K562 (cell line): ENCODE data around the gene SLAIN2. TPM values are rescaled to one million over a fixed set of nuclear protein-coding genes. Genes with fewer than 3 reads are reported as not detected.

ENCODE experiments used
- ATAC-seq: fragments of 200-7000 bp; cut with Tn5 transposase; 3 replicates; pipeline ENCODE4 v1.9.1; 2020; ENCODE audit warnings: moderate library complexity
- BruUV-seq: library from RNA; stranded (reverse); fragments of 400-500 nt; replicated peaks from 2 replicates; lab custom pipeline; 2021; lab: Mats Ljungman, UMichigan
- CTCF ChIA-PET: fragments of 300-600 bp; formaldehyde crosslinking; extraction: SDS; loops from one replicate; lab custom pipeline; 2021; ENCODE audit warnings: low intra/inter-chr PET ratio; lab: Yijun Ruan, JAX
- POLR2A ChIA-PET: fragments of 300-600, 350-650 bp; sonication (Branson Sonifier 250); formaldehyde crosslinking; extraction: SDS; loops from one replicate; lab custom pipeline; 2021; ENCODE audit warnings: antibody characterized with exemption, inconsistent platforms; lab: Yijun Ruan, JAX
- DNase-seq, 4 experiments: peaks; one replicate each; pipeline versions ENCODE4 v3.0.0 to v3.0.0-alpha.2; 2011 to 2018; ENCODE audit warnings: low spot score in 3 of 4, mixed read lengths in 3 of 4; ENCODE audit errors: extremely low read depth in 1 of 4
- FAIRE-seq: peaks from 2 replicates; lab custom pipeline; 2011; peaks lifted over from hg19 to GRCh38; lab: Jason Lieb, UNC
- H2AFZ ChIP-seq: 2 replicates; pipeline ENCODE4 v1.6.0; 2011; ENCODE audit warnings: low read depth, low read length, control low read depth, inconsistent platforms
- H3K27ac ChIP-seq: fragments of 200-600 bp; 3 replicates; pipeline ENCODE4 v1.8.0; 2011; ENCODE audit warnings: low read depth, mild to moderate bottlenecking, control low read depth, inconsistent platforms, low read length, moderate library complexity, mixed read lengths; ENCODE audit errors: extremely low read depth
- H3K27me3 ChIP-seq, 2 experiments: fragments of 300-600 bp in 1 of 2; 2 replicates in 1 of 2; 3 replicates in 1 of 2; pipeline versions ENCODE4 v1.6.0 to v1.8.0; 2011; ENCODE audit warnings: inconsistent platforms in 2 of 2, low read length in 2 of 2, mild to moderate bottlenecking in 1 of 2, mixed read lengths in 1 of 2, moderate library complexity in 1 of 2; ENCODE audit not compliant: control insufficient read depth in 2 of 2, insufficient read depth in 2 of 2
- H3K36me3 ChIP-seq: fragments of 300-600 bp; 3 replicates; pipeline ENCODE4 v1.8.0; 2011; ENCODE audit warnings: mild to moderate bottlenecking, low read length, inconsistent platforms; ENCODE audit not compliant: control insufficient read depth, insufficient read depth
- H3K4me1 ChIP-seq, 2 experiments: fragments of 200-600 bp in 1 of 2; replicated peaks in 1 of 2; 2 replicates in 1 of 2; 3 replicates in 1 of 2; pipeline versions ENCODE4 v1.5.1 to v1.8.0; 2011; ENCODE audit warnings: inconsistent platforms in 2 of 2, low read length in 2 of 2, mild to moderate bottlenecking in 1 of 2, mixed read lengths in 1 of 2, moderate library complexity in 1 of 2; ENCODE audit not compliant: control insufficient read depth in 2 of 2, insufficient read depth in 2 of 2
- H3K4me2 ChIP-seq: 2 replicates; pipeline ENCODE4 v1.6.1; 2011; ENCODE audit warnings: low read length, control low read depth, inconsistent platforms, mixed read lengths; ENCODE audit not compliant: insufficient read depth
- H3K4me3 ChIP-seq: fragments of 200-600 bp; sonication (generic), shearing (Covaris generic); 2 replicates; pipeline ENCODE4 v1.5.1; 2016; ENCODE audit warnings: control low read depth, inconsistent platforms
- H3K79me2 ChIP-seq: fragments of 200-600 bp; 3 replicates; pipeline ENCODE4 v1.8.0; 2011; ENCODE audit warnings: low read length, inconsistent platforms; ENCODE audit not compliant: control insufficient read depth, insufficient read depth
- H3K9ac ChIP-seq, 2 experiments: 2 replicates each; pipeline versions ENCODE4 v1.6.0 to v1.6.1; 2011; ENCODE audit warnings: low read depth in 2 of 2, low read length in 2 of 2, control low read depth in 1 of 2, inconsistent platforms in 1 of 2, mild to moderate bottlenecking in 1 of 2, mixed read lengths in 1 of 2; ENCODE audit not compliant: insufficient read depth in 1 of 2
- H3K9me1 ChIP-seq: one replicate; pipeline ENCODE4 v1.6.0; 2011; ENCODE audit warnings: inconsistent platforms, mild to moderate bottlenecking, low read length, moderate library complexity; ENCODE audit not compliant: control insufficient read depth, insufficient read depth
- H3K9me3 ChIP-seq: replicated peaks from 2 replicates; pipeline ENCODE4 v1.5.1; 2011; ENCODE audit warnings: low read depth, low read length, inconsistent platforms; ENCODE audit not compliant: control insufficient read depth, insufficient read depth
- H4K20me1 ChIP-seq: replicated peaks from 2 replicates; pipeline ENCODE4 v1.6.1; 2011; ENCODE audit warnings: low read length, inconsistent platforms, mixed read lengths; ENCODE audit not compliant: control insufficient read depth, insufficient read depth
- CLOCK ChIP-seq: fragments of 250-450 bp; sonication (Bioruptor Pico); IDR thresholded peaks from 2 replicates; pipeline ENCODE4 v1.4.0; 2020; ENCODE audit warnings: mild to moderate bottlenecking, moderate library complexity, borderline replicate concordance
- KLF1 ChIP-seq: fragments of 450-650 bp; IDR thresholded peaks from 2 replicates; pipeline ENCODE4 v1.6.1; 2016; ENCODE audit warnings: missing genetic modification characterization, missing compliant biosample characterization
- RAD21 ChIP-seq, 2 experiments: fragments of 250-450 bp in 1 of 2; fragments of 450-650 bp in 1 of 2; sonication (Bioruptor Pico) in 1 of 2; formaldehyde crosslinking in 1 of 2; IDR thresholded peaks in 1 of 2; conservative IDR thresholded peaks in 1 of 2; 2 replicates each; pipeline versions ENCODE4 v1.4.0 to v1.8.0; 2020 to 2022; ENCODE audit warnings: mild to moderate bottlenecking in 2 of 2, moderate library complexity in 1 of 2
- SRSF9 ChIP-seq: fragments of 200-400 bp; formaldehyde crosslinking; IDR thresholded peaks from 2 replicates; pipeline ENCODE4 v1.6.1; 2017; ENCODE audit warnings: low read depth, low read length, borderline replicate concordance
- XRCC4 ChIP-seq: IDR thresholded peaks from one replicate; pipeline ENCODE4 v1.6.1; 2011; ENCODE audit not compliant: insufficient read depth, insufficient read length; ENCODE audit errors: extremely low read depth
- WGBS: fragments of 100-300 bp; shearing (Covaris generic); methylation state at CpG from one replicate; pipeline ENCODE4 v1.1.6; 2016; ENCODE audit warnings: low coverage, mixed read lengths; ENCODE audit not compliant: insufficient coverage; ENCODE audit errors: missing lambda C conversion rate; 5-methylcytosine and 5-hydroxymethylcytosine counted together
- in situ Hi-C: fragments of 300-500 bp; cut with MboI; formaldehyde crosslinking; loops from 4 replicates; pipeline ENCODE4 v1.15.0; 2018; ENCODE audit warnings: inconsistent platforms, mixed read lengths
- intact Hi-C: fragments of 100-400 bp; cut with micrococcal nuclease; formaldehyde crosslinking; loops from 2 replicates; pipeline ENCODE4 v1.14.2; 2022
- polyA plus RNA-seq, 8 experiments: library from polyadenylated mRNA; depleted of rRNA in 4 of 8; stranded (reverse) in 5 of 8; unstranded in 3 of 8; fragments of >200 nt; fragmentation: Nextera tagmentation in 2 of 8; fragmentation: Illumina TruSeq in 1 of 8; extraction: Ambion mirVana in 2 of 8; extraction: Trizol in 1 of 8; gene quantifications; 2 replicates each; pipeline versions ENCODE4 v1.2.1 to v1.2.3, GENCODE V29; 2011 to 2014; ENCODE audit warnings: inconsistent platforms in 1 of 8, missing spikeins in 1 of 8
- total RNA-seq, 7 experiments: library from RNA; depleted of rRNA in 6 of 7; stranded (reverse); fragments of >200 nt in 6 of 7; fragmentation: Illumina TruSeq in 2 of 7; extraction: Trizol in 2 of 7; gene quantifications; 2 replicates each; pipeline versions ENCODE4 v1.2.1 to v1.2.3, GENCODE V29; 2011 to 2021; ENCODE audit warnings: low replicate concordance in 1 of 7
- TF ChIP-seq, protein P1 (sequence below), 2 experiments: fragments of 150-350 bp in 1 of 2; IDR thresholded peaks; 2 replicates each; pipeline ENCODE4 v1.6.1; 2012 to 2016; ENCODE audit warnings: low read depth in 2 of 2, low read length in 2 of 2, mild to moderate bottlenecking in 1 of 2, moderate library complexity in 1 of 2
- TF ChIP-seq, protein P2 (sequence below), 3 experiments: IDR thresholded peaks in 2 of 3; conservative IDR thresholded peaks in 1 of 3; 2 replicates each; pipeline ENCODE4 v1.5.1; 2011 to 2012; ENCODE audit warnings: low read length in 3 of 3, mild to moderate bottlenecking in 3 of 3, control low read depth in 2 of 3, improper control_type of control experiment in 1 of 3, inconsistent platforms in 1 of 3, low read depth in 1 of 3, mixed read lengths in 1 of 3, moderate library complexity in 1 of 3; ENCODE audit not compliant: insufficient read depth in 2 of 3

SLAIN2 gene
- total and polyA plus RNA-seq, 9 of the 15 experiments (the other 6 are each of a cell fraction or from before 2014, with no cell fraction given), result 3.5 to 116 (median 35.0) TPM

- no peak overlapping the region for H2AFZ ChIP-seq
- H3K4me1 ChIP-seq, result peaks cover 0 to 2% of the 10 kb centered on the region in 2 experiments; a peak in 3 of 5 replicates
- WGBS, result 3% methylated on average over 3 of the region's 3 CpGs
- H3K9me3 ChIP-seq, result no peaks in the 10 kb centered on the region
- H3K9me1 ChIP-seq, result no peaks in the 10 kb centered on the region
- no peaks in the 10 kb centered on the region for H3K36me3 ChIP-seq
- peak; percentile 60 for FAIRE-seq
- H3K27me3 ChIP-seq, result no peaks in the 10 kb centered on the region
- CTCF ChIA-PET, result interaction anchor here (0.8 to 1.5 kb wide), 3 partner anchors 101 to 517 kb away, joined by 3 to 10 read pairs (median 9); no protein-coding TSS in a partner anchor
- no TSS peak for BruUV-seq
- no peak overlapping the region for H3K4me3 ChIP-seq
- POLR2A ChIA-PET, result no interaction called here
- no peak overlapping the region for H3K4me2 ChIP-seq
- H4K20me1 ChIP-seq, result no peaks in the 10 kb centered on the region
- H3K9ac ChIP-seq, result no peak overlapping the region
- no peaks in the 10 kb centered on the region for H3K79me2 ChIP-seq
- no peak for ATAC-seq
- DNase-seq, result no peak
- intact Hi-C loops (loop anchor here (1.0 to 10.0 kb wide), 4 partner anchors 101 to 517 kb away; no protein-coding TSS in a partner anchor), in situ Hi-C loops (no loop called here)
- H3K27ac ChIP-seq, result no peak overlapping the region
- TF ChIP-seq RAD21 (CRISPR knock-in tag; conservative IDR thresholded peaks at IDR 0.05 in 1 of 2, IDR thresholded peaks at IDR 0.05 in 1 of 2) (peak; percentile 61 to 67), SRSF9 (no peak), XRCC4 (no peak), KLF1 (tag) (no peak), CLOCK (CRISPR knock-in tag) (no peak)
- TF ChIP-seq, protein P1, sequence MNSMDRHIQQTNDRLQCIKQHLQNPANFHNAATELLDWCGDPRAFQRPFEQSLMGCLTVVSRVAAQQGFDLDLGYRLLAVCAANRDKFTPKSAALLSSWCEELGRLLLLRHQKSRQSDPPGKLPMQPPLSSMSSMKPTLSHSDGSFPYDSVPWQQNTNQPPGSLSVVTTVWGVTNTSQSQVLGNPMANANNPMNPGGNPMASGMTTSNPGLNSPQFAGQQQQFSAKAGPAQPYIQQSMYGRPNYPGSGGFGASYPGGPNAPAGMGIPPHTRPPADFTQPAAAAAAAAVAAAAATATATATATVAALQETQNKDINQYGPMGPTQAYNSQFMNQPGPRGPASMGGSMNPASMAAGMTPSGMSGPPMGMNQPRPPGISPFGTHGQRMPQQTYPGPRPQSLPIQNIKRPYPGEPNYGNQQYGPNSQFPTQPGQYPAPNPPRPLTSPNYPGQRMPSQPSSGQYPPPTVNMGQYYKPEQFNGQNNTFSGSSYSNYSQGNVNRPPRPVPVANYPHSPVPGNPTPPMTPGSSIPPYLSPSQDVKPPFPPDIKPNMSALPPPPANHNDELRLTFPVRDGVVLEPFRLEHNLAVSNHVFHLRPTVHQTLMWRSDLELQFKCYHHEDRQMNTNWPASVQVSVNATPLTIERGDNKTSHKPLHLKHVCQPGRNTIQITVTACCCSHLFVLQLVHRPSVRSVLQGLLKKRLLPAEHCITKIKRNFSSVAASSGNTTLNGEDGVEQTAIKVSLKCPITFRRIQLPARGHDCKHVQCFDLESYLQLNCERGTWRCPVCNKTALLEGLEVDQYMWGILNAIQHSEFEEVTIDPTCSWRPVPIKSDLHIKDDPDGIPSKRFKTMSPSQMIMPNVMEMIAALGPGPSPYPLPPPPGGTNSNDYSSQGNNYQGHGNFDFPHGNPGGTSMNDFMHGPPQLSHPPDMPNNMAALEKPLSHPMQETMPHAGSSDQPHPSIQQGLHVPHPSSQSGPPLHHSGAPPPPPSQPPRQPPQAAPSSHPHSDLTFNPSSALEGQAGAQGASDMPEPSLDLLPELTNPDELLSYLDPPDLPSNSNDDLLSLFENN (IDR thresholded peaks at IDR 0.05; ENCODE audit: low read depth in 2 of 2, low read length in 2 of 2), result no peak
- TF ChIP-seq, protein P2, sequence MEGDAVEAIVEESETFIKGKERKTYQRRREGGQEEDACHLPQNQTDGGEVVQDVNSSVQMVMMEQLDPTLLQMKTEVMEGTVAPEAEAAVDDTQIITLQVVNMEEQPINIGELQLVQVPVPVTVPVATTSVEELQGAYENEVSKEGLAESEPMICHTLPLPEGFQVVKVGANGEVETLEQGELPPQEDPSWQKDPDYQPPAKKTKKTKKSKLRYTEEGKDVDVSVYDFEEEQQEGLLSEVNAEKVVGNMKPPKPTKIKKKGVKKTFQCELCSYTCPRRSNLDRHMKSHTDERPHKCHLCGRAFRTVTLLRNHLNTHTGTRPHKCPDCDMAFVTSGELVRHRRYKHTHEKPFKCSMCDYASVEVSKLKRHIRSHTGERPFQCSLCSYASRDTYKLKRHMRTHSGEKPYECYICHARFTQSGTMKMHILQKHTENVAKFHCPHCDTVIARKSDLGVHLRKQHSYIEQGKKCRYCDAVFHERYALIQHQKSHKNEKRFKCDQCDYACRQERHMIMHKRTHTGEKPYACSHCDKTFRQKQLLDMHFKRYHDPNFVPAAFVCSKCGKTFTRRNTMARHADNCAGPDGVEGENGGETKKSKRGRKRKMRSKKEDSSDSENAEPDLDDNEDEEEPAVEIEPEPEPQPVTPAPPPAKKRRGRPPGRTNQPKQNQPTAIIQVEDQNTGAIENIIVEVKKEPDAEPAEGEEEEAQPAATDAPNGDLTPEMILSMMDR (IDR thresholded peaks at IDR 0.05 in 2 of 3, conservative IDR thresholded peaks at IDR 0.05 in 1 of 3; ENCODE audit: insufficient read depth in 2 of 3, low read depth in 1 of 3, low read length in 3 of 3), result peak in 2 of 3 experiments; percentile 15 to 66; a peak in 2 of 6 replicates
Observed at GRCh38 chr4:48445704-48446103, 104.4 kb downstream of the SLAIN2 start.
